ENCODE results near the gene FAM222A. TPM values are rescaled to one million over a fixed set of nuclear protein-coding genes. Genes with fewer than 3 reads are reported as not detected.

Gene FAM222A
- total RNA-seq, 1 donor from 2014 or later: 2.4 TPM

DNA sequence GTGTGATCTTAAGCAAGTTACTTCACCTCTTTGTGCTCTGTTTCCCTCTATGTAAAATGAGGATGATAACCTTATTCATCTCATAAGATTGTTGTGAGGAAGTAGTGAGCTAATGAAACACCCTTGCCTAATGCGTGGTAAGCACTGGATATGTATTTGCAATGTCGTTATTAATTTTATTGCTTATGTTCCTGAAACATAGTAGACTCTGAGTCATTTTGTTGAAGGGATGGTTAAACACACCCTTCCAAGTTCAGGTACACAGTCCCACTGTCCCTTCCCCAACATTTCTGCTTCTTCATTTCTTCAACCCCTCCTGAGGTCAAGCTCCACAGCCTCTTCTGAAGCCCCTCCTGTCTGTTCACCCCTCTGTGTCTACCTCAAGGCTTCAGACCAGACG, 40.2 kb upstream of the FAM222A start:
- no peak overlapping the region for H3K4me3 ChIP-seq
- DNase-seq (no peak), ATAC-seq (no peak)
- H3K4me1 ChIP-seq: no peaks in the 10 kb centered on the region
- intact Hi-C loops (cut with DNase I): no loop called here
- H3K9me3 ChIP-seq: no peaks in the 10 kb centered on the region
- peaks cover 1% of the 10 kb centered on the region for H3K27me3 ChIP-seq (ENCODE audit: low read depth)
- TF ChIP-seq, protein P1, sequence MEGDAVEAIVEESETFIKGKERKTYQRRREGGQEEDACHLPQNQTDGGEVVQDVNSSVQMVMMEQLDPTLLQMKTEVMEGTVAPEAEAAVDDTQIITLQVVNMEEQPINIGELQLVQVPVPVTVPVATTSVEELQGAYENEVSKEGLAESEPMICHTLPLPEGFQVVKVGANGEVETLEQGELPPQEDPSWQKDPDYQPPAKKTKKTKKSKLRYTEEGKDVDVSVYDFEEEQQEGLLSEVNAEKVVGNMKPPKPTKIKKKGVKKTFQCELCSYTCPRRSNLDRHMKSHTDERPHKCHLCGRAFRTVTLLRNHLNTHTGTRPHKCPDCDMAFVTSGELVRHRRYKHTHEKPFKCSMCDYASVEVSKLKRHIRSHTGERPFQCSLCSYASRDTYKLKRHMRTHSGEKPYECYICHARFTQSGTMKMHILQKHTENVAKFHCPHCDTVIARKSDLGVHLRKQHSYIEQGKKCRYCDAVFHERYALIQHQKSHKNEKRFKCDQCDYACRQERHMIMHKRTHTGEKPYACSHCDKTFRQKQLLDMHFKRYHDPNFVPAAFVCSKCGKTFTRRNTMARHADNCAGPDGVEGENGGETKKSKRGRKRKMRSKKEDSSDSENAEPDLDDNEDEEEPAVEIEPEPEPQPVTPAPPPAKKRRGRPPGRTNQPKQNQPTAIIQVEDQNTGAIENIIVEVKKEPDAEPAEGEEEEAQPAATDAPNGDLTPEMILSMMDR (IDR thresholded peaks at IDR 0.05): no peak
- no peaks in the 10 kb centered on the region for H3K36me3 ChIP-seq
- H3K27ac ChIP-seq: no peak overlapping the region

DNA sequence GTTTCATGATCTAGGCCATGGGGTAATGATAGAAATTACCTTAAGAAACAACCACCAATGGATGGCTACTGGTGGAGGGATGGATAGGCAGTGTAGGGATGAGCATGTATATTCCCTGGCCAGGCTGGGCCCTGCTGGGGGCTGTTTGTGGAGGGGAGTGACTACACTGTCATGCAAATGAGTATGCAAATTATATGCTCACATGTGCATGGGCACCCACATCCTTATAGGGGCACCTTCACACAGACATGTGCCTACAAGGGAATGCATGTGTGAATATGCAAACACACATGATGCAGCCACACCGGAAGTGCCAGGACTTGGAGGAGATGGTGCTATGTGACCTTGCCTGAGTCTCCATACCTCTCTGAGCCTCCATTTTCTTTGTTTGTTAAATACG, 39.7 kb upstream of the FAM222A start:
- Histone ChIP-seq H3K4me1 (no peaks in the 10 kb centered on the region), H3K9me3 (no peaks in the 10 kb centered on the region), H3K27me3 (ENCODE audit: low read depth) (no peaks in the 10 kb centered on the region), H3K36me3 (no peaks in the 10 kb centered on the region), H3K27ac (no peak overlapping the region), H3K4me3 (no peak overlapping the region)
- ATAC-seq: no peak
- intact Hi-C loops (cut with DNase I): no loop called here
- TF ChIP-seq, protein P1 (IDR thresholded peaks at IDR 0.05): no peak
- no peak for DNase-seq

DNA sequence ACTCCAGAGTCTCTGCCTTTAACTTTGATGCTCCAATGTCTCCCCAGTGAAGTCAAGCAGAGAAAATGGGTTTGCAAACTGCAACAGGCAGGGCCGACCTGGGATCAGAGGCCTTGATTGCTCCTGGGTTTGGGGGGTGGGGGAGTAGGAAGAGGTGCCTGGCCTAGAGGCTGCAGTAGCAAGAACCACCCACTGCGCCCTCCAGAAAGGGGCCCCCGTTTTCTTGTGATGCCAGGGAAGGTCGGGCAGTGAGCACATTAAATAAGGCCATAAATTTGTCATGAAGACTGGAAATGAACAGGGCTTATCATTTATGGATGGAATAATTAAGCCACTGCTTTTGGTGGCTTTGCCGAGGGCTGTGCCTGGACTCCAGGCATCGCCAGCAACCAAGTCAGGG, 38.2 kb upstream of the FAM222A start:
- Histone ChIP-seq H3K36me3 (no peaks in the 10 kb centered on the region), H3K9me3 (no peaks in the 10 kb centered on the region), H3K27ac (no peak overlapping the region), H3K4me3 (no peak overlapping the region), H3K27me3 (ENCODE audit: low read depth) (no peaks in the 10 kb centered on the region), H3K4me1 (no peaks in the 10 kb centered on the region)
- DNase-seq (no peak), ATAC-seq (no peak)
- intact Hi-C loops (cut with DNase I): no loop called here
- TF ChIP-seq, protein P1 (IDR thresholded peaks at IDR 0.05): no peak

DNA sequence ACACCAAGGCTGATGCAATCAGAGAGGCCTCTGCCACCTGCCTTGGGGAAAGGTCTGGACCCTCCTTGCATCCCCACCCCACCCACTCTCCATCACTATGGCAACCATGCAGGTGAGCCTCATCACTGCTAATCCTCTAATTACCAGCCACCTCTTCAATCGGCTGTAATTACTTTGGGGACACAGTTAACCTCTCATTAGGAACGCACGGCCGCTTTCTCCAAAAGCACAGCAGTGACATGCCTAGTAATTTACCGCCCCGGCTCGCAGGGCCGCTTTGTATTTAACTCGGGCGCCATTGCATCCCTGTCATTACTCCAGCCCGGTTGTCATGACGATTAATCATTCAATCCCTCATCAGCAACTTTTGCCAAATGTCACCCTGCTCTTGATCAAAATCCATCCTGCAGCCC, 36.3 kb upstream of the FAM222A start:
- Histone ChIP-seq H3K36me3 (no peaks in the 10 kb centered on the region), H3K9me3 (no peaks in the 10 kb centered on the region), H3K4me1 (no peaks in the 10 kb centered on the region), H3K4me3 (no peak overlapping the region), H3K27ac (no peak overlapping the region), H3K27me3 (ENCODE audit: low read depth) (no peaks in the 10 kb centered on the region)
- TF ChIP-seq, protein P1 (IDR thresholded peaks at IDR 0.05): no peak
- DNase-seq (no peak), ATAC-seq (no peak)
- intact Hi-C loops (cut with DNase I): no loop called here

DNA sequence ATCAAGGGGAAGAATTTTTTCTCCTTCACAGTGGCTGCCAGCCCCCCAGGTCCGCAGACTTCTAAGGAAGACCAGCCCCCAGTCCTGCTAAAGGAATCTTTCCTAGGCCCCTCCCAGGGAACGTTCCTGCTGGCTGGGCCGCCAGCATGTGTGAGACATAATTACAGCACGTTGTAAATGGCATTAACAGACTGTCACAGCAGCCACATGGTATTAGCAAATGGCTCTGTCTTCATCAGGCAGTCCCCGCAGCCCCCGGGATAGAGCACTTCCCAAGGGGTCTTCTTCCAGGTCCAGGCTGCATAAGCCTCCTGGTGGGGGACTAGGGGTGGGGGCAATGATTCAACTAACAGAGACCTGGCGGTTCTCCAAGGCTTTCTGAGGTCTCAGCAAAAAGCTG, 34.9 kb upstream of the FAM222A start:
- intact Hi-C loops (cut with DNase I): no loop called here
- Histone ChIP-seq H3K27me3 (ENCODE audit: low read depth) (no peaks in the 10 kb centered on the region), H3K27ac (no peak overlapping the region), H3K9me3 (no peaks in the 10 kb centered on the region), H3K36me3 (no peaks in the 10 kb centered on the region), H3K4me1 (no peaks in the 10 kb centered on the region), H3K4me3 (no peak overlapping the region)
- ATAC-seq (no peak), DNase-seq (no peak)
- TF ChIP-seq, protein P1 (IDR thresholded peaks at IDR 0.05): no peak
